Measurements from ENCODE around the gene IL15RA.

Gene IL15RA

DNA sequence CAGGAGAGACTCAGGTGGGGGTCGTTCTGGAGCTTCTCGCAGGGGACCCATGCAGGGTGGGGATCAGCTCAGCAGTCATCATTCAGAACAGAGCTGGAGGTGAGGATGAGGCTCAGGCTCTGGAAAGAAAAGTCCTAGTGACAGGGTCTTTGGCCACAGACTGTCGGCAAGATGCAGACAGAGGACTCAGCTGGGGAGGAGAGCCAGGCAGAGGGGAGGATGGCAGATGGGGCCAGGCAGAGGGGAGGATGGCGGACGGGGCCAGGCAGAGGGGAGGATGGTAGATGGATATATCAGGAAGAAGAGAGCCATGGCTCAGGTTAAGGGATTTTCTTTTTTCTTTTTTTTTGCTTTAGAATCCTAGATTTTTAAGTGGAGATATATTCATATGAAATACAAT, 7.7 kb upstream of the IL15RA start:
- no peak overlapping the region for H3K4me3 ChIP-seq (ENCODE audit: insufficient read depth, low read length, poor library complexity, severe bottlenecking)
- no peak for TF ChIP-seq EZH2phosphoT487 (conservative IDR thresholded peaks at IDR 0.05; ENCODE audit: low read length)
- TF ChIP-seq, protein P1, sequence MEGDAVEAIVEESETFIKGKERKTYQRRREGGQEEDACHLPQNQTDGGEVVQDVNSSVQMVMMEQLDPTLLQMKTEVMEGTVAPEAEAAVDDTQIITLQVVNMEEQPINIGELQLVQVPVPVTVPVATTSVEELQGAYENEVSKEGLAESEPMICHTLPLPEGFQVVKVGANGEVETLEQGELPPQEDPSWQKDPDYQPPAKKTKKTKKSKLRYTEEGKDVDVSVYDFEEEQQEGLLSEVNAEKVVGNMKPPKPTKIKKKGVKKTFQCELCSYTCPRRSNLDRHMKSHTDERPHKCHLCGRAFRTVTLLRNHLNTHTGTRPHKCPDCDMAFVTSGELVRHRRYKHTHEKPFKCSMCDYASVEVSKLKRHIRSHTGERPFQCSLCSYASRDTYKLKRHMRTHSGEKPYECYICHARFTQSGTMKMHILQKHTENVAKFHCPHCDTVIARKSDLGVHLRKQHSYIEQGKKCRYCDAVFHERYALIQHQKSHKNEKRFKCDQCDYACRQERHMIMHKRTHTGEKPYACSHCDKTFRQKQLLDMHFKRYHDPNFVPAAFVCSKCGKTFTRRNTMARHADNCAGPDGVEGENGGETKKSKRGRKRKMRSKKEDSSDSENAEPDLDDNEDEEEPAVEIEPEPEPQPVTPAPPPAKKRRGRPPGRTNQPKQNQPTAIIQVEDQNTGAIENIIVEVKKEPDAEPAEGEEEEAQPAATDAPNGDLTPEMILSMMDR (IDR thresholded peaks at IDR 0.05; ENCODE audit: insufficient read depth, low read length, poor library complexity, severe bottlenecking) = no peak
- no peaks in the 10 kb centered on the region for H3K79me2 ChIP-seq (ENCODE audit: insufficient read depth, low read length)
- no peaks in the 10 kb centered on the region for H3K27me3 ChIP-seq (ENCODE audit: low read length)
- H3F3A ChIP-seq (ENCODE audit: insufficient read depth) = no peaks in the 10 kb centered on the region
- no peaks in the 10 kb centered on the region for H3K9me3 ChIP-seq (ENCODE audit: insufficient read depth, low read length)
- no peak overlapping the region for H2AFZ ChIP-seq (ENCODE audit: low read depth, low read length, severe bottlenecking)
- no peaks in the 10 kb centered on the region for H4K20me1 ChIP-seq (ENCODE audit: low read depth, low read length)
- H3K27ac ChIP-seq (ENCODE audit: low read depth, low read length) = no peak overlapping the region
- H3K4me2 ChIP-seq (ENCODE audit: low read depth, low read length, poor library complexity, severe bottlenecking) = no peak overlapping the region
- no peaks in the 10 kb centered on the region for H3K9me2 ChIP-seq (replicated peaks; ENCODE audit: insufficient read depth, low read length)
- H3K9ac ChIP-seq (ENCODE audit: low read length) = no peak overlapping the region
- H3K36me3 ChIP-seq (ENCODE audit: low read length) = no peaks in the 10 kb centered on the region

DNA sequence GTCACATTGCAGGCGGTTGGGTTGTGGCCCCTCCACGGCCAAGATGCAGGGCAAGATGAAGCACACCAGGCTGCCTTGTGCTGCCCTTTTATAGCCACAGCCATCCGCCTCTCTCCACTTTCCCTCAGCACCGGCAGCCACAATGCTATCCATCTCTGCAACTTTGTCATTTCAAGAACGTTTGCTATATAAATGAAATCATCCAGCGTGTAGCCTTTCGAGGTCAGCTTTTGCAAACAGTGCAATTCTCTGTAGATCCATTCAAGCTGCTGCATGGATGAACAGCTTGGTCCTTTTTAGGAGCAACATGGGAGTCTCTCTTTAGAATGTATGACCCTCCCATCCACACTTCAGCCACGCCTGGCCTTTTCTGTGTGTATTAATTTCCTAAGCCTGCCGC, 6.4 kb upstream of the IL15RA start:
- Histone ChIP-seq H3K36me3 (ENCODE audit: low read length) (no peaks in the 10 kb centered on the region), H3K9ac (ENCODE audit: low read length) (no peak overlapping the region), H3K9me2 (replicated peaks; ENCODE audit: insufficient read depth, low read length) (no peaks in the 10 kb centered on the region), H4K20me1 (ENCODE audit: low read depth, low read length) (no peaks in the 10 kb centered on the region), H3K27ac (ENCODE audit: low read depth, low read length) (no peak overlapping the region), H3F3A (ENCODE audit: insufficient read depth) (no peaks in the 10 kb centered on the region), H3K4me3 (ENCODE audit: insufficient read depth, low read length, poor library complexity, severe bottlenecking) (no peak overlapping the region), H3K27me3 (ENCODE audit: low read length) (no peaks in the 10 kb centered on the region), H3K9me3 (ENCODE audit: insufficient read depth, low read length) (no peaks in the 10 kb centered on the region), H3K79me2 (ENCODE audit: insufficient read depth, low read length) (no peaks in the 10 kb centered on the region), H3K4me2 (ENCODE audit: low read depth, low read length, poor library complexity, severe bottlenecking) (no peak overlapping the region), H2AFZ (ENCODE audit: low read depth, low read length, severe bottlenecking) (no peak overlapping the region)
- TF ChIP-seq EZH2phosphoT487 (conservative IDR thresholded peaks at IDR 0.05; ENCODE audit: low read length) = no peak
- TF ChIP-seq, protein P1 (IDR thresholded peaks at IDR 0.05; ENCODE audit: insufficient read depth, low read length, poor library complexity, severe bottlenecking) = no peak

GRCh38 chr10:5981529-5981928, 4.2 kb upstream of the IL15RA start:
- no peaks in the 10 kb centered on the region for H3K9me3 ChIP-seq (ENCODE audit: insufficient read depth, low read length)
- no peaks in the 10 kb centered on the region for H3K79me2 ChIP-seq (ENCODE audit: insufficient read depth, low read length)
- no peaks in the 10 kb centered on the region for H3K27me3 ChIP-seq (ENCODE audit: low read length)
- H3K4me3 ChIP-seq (ENCODE audit: insufficient read depth, low read length, poor library complexity, severe bottlenecking) = no peak overlapping the region
- H3K4me2 ChIP-seq (ENCODE audit: low read depth, low read length, poor library complexity, severe bottlenecking) = no peak overlapping the region
- no peak overlapping the region for H3K27ac ChIP-seq (ENCODE audit: low read depth, low read length)
- H3F3A ChIP-seq (ENCODE audit: insufficient read depth) = no peaks in the 10 kb centered on the region
- H3K9me2 ChIP-seq (replicated peaks; ENCODE audit: insufficient read depth, low read length) = no peaks in the 10 kb centered on the region
- no peak overlapping the region for H3K9ac ChIP-seq (ENCODE audit: low read length)
- H2AFZ ChIP-seq (ENCODE audit: low read depth, low read length, severe bottlenecking) = no peak overlapping the region
- no peaks in the 10 kb centered on the region for H3K36me3 ChIP-seq (ENCODE audit: low read length)
- TF ChIP-seq EZH2phosphoT487 (conservative IDR thresholded peaks at IDR 0.05; ENCODE audit: low read length) = no peak
- TF ChIP-seq, protein P1 (IDR thresholded peaks at IDR 0.05; ENCODE audit: insufficient read depth, low read length, poor library complexity, severe bottlenecking) = no peak
- H4K20me1 ChIP-seq (ENCODE audit: low read depth, low read length) = no peaks in the 10 kb centered on the region

- H3K36me3 ChIP-seq (ENCODE audit: low read length) = no peaks in the 10 kb centered on the region
- no peaks in the 10 kb centered on the region for H3K9me2 ChIP-seq (replicated peaks; ENCODE audit: insufficient read depth, low read length)
- H3K4me2 ChIP-seq (ENCODE audit: low read depth, low read length, poor library complexity, severe bottlenecking) = peak overlapping the region; percentile 69
- H3K27ac ChIP-seq (ENCODE audit: low read depth, low read length) = no peak overlapping the region
- no peaks in the 10 kb centered on the region for H3K79me2 ChIP-seq (ENCODE audit: insufficient read depth, low read length)
- TF ChIP-seq, protein P1 (IDR thresholded peaks at IDR 0.05; ENCODE audit: insufficient read depth, low read length, poor library complexity, severe bottlenecking) = no peak
- no peak for TF ChIP-seq EZH2phosphoT487 (conservative IDR thresholded peaks at IDR 0.05; ENCODE audit: low read length)
- H3F3A ChIP-seq (ENCODE audit: insufficient read depth) = no peaks in the 10 kb centered on the region
- no peaks in the 10 kb centered on the region for H3K9me3 ChIP-seq (ENCODE audit: insufficient read depth, low read length)
- peak overlapping the region; percentile 93 for H3K4me3 ChIP-seq (ENCODE audit: insufficient read depth, low read length, poor library complexity, severe bottlenecking)
- no peak overlapping the region for H2AFZ ChIP-seq (ENCODE audit: low read depth, low read length, severe bottlenecking)
- no peaks in the 10 kb centered on the region for H3K27me3 ChIP-seq (ENCODE audit: low read length)
- no peaks in the 10 kb centered on the region for H4K20me1 ChIP-seq (ENCODE audit: low read depth, low read length)
- H3K9ac ChIP-seq (ENCODE audit: low read length) = peak overlapping the region; percentile 60; the same call in 1 of the 2 replicates
These were observed 817 bp upstream of the IL15RA start for GRCh38 chr10:5978230-5978489.
